Body of pancreas (tissue), 4 donors: ENCODE results near the gene HDHD2.

Source experiments
- POLR2A ChIP-seq, 3 donors: fragments of 450-650 bp; IDR thresholded peaks; one replicate each; pipeline ENCODE4 v1.6.1; 2016; ENCODE audit warnings: antibody characterized with exemption in 3 of 3, mild to moderate bottlenecking in 2 of 3
- TF ChIP-seq, protein P1 (sequence below), 7 experiments: fragments of 450-650 bp in 4 of 7; fragments of 200-600 bp in 3 of 7; sonication (generic) in 3 of 7; IDR thresholded peaks; one replicate each; pipeline ENCODE4 v1.5.1; 2016 to 2019; ENCODE audit warnings: antibody characterized with exemption in 7 of 7

DNA sequence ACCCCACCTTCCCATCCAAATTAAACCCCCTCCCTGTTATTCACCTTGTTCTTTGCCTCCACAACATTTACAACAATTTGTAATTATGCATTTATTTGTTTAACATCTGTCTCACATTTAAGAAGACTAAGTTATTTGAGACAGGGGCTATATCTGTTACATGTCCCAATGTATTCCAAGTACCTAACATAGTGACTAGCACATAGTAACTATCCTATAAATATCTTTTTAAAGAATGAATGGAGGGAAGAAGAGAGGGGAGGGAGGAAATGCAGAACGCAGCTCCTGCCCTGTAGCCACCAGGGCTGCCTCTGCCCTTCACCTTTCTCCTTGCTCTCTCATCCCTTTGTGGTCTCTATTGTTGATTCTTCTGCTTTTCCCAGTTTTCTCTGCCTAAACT lies 40.6 kb downstream of the HDHD2 start:
- TF ChIP-seq, protein P1, sequence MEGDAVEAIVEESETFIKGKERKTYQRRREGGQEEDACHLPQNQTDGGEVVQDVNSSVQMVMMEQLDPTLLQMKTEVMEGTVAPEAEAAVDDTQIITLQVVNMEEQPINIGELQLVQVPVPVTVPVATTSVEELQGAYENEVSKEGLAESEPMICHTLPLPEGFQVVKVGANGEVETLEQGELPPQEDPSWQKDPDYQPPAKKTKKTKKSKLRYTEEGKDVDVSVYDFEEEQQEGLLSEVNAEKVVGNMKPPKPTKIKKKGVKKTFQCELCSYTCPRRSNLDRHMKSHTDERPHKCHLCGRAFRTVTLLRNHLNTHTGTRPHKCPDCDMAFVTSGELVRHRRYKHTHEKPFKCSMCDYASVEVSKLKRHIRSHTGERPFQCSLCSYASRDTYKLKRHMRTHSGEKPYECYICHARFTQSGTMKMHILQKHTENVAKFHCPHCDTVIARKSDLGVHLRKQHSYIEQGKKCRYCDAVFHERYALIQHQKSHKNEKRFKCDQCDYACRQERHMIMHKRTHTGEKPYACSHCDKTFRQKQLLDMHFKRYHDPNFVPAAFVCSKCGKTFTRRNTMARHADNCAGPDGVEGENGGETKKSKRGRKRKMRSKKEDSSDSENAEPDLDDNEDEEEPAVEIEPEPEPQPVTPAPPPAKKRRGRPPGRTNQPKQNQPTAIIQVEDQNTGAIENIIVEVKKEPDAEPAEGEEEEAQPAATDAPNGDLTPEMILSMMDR (IDR thresholded peaks at IDR 0.05) = no peak
- no peak for TF ChIP-seq POLR2A (IDR thresholded peaks at IDR 0.05)
